Bronchial epithelial cell (primary cell): ENCODE results near the gene KCNJ5. TPM values are rescaled to one million over a fixed set of nuclear protein-coding genes. Genes with fewer than 3 reads are reported as not detected.

ENCODE experiments used
- DNase-seq: peaks from one replicate; pipeline ENCODE4 v3.0.0-alpha.2; 2010; ENCODE audit warnings: low read depth
- FAIRE-seq: peaks from 2 replicates; lab custom pipeline; 2011; peaks lifted over from hg19 to GRCh38; lab: Jason Lieb, UNC
- H3K27me3 ChIP-seq: 2 replicates; pipeline ENCODE4 v1.5.1; 2011; ENCODE audit warnings: low read length; ENCODE audit not compliant: control insufficient read depth, insufficient read depth
- H3K36me3 ChIP-seq: 2 replicates; pipeline ENCODE4 v1.5.1; 2011; ENCODE audit warnings: low read length; ENCODE audit not compliant: control insufficient read depth, insufficient read depth
- H3K4me3 ChIP-seq: 2 replicates; pipeline ENCODE4 v1.5.1; 2011; ENCODE audit warnings: mild to moderate bottlenecking, low read depth, low read length, control low read depth
- CTCF ChIP-seq: IDR thresholded peaks from 2 replicates; pipeline ENCODE4 v1.5.1; 2011; ENCODE audit warnings: mild to moderate bottlenecking, moderate library complexity, low read length, control low read depth, inconsistent platforms; ENCODE audit not compliant: insufficient read depth, severe bottlenecking
- total RNA-seq: library from RNA; depleted of rRNA; stranded (reverse); fragments of >200 nt; gene quantifications from 2 replicates; pipeline ENCODE4 v1.2.1, GENCODE V29; 2014

KCNJ5 gene
- total RNA-seq, 1 donor from 2014 or later = 13.2 TPM

DNA sequence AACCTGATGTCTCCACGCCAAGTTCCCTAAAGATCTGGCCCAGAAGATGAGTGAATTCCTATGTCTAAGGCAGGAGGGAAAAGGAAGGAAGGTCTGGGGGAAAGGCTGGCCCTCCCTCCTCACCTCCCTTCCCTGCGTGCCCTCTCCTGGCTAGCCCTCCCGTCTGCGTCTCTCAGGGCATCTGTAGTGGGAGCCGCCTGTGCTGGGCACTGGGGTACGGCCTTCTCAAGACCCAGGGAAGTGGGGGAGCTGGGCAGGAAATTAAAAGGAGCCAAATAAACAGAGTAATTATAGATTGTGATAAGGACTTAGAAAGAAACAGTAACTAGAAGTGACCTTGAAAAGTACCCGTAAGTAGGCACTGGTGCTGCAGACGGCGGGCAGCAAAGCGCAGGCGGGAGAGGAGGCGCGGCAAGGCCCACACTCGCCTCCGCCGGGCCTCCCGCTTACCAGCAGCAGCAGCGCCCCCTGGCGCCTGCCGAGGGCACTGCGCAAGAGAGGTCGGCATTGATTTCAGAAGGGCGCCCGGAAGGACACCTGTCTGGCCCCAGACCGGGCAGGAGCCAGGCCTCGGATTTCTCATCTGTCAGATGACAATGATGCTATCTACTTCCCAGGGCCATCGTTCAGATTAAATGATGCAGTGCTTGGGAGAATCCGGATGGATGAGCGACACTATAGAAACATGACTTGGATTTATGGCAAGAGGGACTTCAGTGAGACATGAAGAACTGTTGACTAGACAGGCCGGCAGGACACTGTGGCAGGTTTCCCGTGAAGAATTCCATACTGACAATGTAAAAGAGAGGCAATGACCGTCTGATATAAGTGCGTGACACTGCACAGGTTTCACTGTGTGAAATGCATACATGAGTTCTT lies 31.4 kb upstream of the KCNJ5 start:
- TF ChIP-seq CTCF = peak; percentile 98
- Histone ChIP-seq H3K27me3 (peaks cover 2% of the 10 kb centered on the region), H3K4me3 (no peak overlapping the region), H3K36me3 (no peaks in the 10 kb centered on the region)
- FAIRE-seq = no peak
- peak; percentile 52 for DNase-seq

- TF ChIP-seq CTCF = no peak
- DNase-seq (no peak), FAIRE-seq (no peak)
- Histone ChIP-seq H3K36me3 (no peaks in the 10 kb centered on the region), H3K27me3 (peaks cover 2% of the 10 kb centered on the region), H3K4me3 (no peak overlapping the region)
These were observed 30.4 kb upstream of the KCNJ5 start for GRCh38 chr11:128860571-128861361.

DNA sequence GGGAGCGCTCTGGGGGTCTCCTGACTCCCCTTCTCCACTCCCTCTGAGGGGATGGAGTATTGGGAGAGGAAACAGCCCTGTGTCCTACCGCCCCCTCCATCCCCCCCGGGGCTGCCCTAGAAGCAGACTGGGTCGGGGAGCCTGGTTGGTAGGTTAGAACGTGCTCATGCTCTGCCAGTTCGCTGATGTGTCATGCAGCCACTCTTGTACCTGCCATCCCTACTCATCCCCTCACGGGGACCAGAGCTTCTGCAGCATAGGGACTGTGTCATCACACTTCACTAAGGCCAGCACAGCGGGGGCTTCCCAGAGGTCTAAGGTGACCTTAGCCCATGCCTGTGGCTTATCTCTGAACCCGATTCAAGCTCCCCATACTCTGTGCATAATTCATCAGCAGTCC lies 28.8 kb upstream of the KCNJ5 start:
- Histone ChIP-seq H3K36me3 (no peaks in the 10 kb centered on the region), H3K4me3 (no peak overlapping the region), H3K27me3 (no peaks in the 10 kb centered on the region)
- no peak for TF ChIP-seq CTCF
- DNase-seq (no peak), FAIRE-seq (no peak)

DNA sequence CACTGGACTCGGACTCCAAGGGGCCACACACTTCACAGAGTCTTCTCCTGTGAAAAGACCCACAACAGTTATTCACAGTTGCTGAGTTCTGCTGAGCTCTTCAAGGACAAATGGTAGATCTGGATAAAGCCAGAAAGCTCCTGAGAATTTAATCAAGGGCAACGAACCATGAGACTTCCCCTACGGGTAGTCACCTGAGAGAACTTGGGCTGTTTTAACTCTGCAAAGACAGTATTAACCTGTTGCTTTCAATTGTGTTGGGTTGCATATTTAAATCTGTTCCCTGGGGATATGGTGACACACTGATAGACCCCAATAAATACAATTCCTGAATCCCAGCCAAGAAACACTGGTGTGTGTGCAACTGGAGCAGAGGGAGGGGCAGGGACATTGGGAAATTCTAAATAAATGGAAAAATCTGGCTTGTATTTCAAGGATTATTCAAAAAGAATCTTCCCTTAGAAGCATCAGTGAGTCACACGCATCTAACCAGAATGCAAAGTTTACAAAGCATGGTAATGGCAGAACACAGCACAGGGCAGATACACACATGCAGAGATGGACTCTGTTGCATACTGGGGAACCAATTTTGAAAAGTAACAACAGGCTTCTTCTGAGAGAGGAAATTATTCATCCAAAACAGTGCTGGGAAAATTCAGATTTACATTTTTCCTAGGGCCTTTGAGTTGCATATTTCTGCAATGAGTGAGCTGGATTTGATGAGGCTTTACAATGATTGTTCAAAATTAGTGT lies 28.1 kb upstream of the KCNJ5 start:
- Histone ChIP-seq H3K4me3 (no peak overlapping the region), H3K36me3 (no peaks in the 10 kb centered on the region), H3K27me3 (no peaks in the 10 kb centered on the region)
- DNase-seq (peak; percentile 39), FAIRE-seq (no peak)
- TF ChIP-seq CTCF = no peak

- H3K36me3 ChIP-seq = no peaks in the 10 kb centered on the region
- DNase-seq (peak; percentile 68), FAIRE-seq (no peak)
- TF ChIP-seq CTCF = no peak
- no peak overlapping the region for H3K4me3 ChIP-seq
- H3K27me3 ChIP-seq = no peaks in the 10 kb centered on the region
These were observed 25.7 kb upstream of the KCNJ5 start for GRCh38 chr11:128865490-128865889.
